NB4 (cell line): Measurements from ENCODE around the gene ANO9.
"Not testable (repeated sequence)": the region's sequence is repeated elsewhere in the genome, so short reads cannot be mapped to it uniquely, and the experiment has no call there.

Experiments
- DNase-seq: peaks from one replicate; pipeline ENCODE4 v3.0.0; 2010; ENCODE audit warnings: low read depth
- H3K4me3 ChIP-seq: one replicate; pipeline ENCODE4 v1.5.1; 2011; ENCODE audit warnings: mild to moderate bottlenecking, low read depth, low read length, moderate library complexity
- MYC ChIP-seq: IDR thresholded peaks from 2 replicates; pipeline ENCODE4 v1.6.1; 2011; ENCODE audit warnings: low read depth, low read length
- POLR2A ChIP-seq: IDR thresholded peaks from 2 replicates; pipeline ENCODE4 v1.6.1; 2011; ENCODE audit warnings: mild to moderate bottlenecking; ENCODE audit not compliant: insufficient read length; ENCODE audit errors: extremely low read depth
- TF ChIP-seq, protein P1 (sequence below): IDR thresholded peaks from one replicate; pipeline ENCODE4 v1.5.1; 2012; ENCODE audit warnings: low read depth, low read length
- TF ChIP-seq, protein P2 (sequence below): IDR thresholded peaks from 2 replicates; pipeline ENCODE4 v1.6.1; 2011; ENCODE audit warnings: low read depth, low read length

ANO9 gene

DNA sequence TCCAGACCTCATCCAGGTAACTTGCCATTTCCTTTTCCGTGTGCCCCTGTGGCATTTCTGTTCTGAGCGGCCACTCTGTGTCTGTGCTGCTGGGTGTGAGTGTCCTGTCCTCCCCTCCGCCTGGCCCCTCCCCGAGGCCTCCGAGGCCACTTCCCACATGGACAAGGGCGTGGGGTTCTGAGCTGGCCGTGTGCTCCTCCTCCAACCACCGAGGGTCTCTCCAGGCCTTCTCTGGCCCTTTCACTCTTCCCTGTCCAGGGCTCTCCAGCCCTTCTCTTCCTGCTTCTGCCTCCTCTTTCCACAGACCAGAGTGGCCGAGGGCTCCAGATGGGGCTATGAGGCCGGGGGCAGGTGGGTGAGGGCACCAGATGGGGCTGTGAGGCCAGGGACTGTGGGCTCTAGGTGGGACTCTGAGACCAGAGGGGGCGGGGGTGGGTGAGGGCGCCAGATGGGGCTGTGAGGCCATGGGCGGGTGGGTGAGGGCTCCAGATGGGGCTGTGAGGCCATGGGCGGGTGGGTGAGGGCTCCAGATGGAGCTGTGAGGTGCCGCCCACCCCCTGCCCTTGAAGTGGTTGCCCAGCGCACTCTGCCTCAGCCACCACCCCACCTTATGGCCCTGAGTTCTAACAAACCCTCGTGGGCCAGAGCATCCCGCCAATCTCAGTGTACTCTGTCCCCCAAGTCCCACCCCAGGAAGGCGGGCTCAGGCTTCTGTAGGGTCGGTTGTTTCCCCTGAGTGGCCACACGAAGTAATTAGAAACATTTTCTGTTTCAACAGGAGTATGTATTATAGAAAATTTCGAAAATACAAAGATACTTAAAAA lies 32.4 kb upstream of the ANO9 start:
- DNase-seq, result no peak
- no peak overlapping the region for H3K4me3 ChIP-seq
- TF ChIP-seq POLR2A, result no peak
- TF ChIP-seq, protein P1, sequence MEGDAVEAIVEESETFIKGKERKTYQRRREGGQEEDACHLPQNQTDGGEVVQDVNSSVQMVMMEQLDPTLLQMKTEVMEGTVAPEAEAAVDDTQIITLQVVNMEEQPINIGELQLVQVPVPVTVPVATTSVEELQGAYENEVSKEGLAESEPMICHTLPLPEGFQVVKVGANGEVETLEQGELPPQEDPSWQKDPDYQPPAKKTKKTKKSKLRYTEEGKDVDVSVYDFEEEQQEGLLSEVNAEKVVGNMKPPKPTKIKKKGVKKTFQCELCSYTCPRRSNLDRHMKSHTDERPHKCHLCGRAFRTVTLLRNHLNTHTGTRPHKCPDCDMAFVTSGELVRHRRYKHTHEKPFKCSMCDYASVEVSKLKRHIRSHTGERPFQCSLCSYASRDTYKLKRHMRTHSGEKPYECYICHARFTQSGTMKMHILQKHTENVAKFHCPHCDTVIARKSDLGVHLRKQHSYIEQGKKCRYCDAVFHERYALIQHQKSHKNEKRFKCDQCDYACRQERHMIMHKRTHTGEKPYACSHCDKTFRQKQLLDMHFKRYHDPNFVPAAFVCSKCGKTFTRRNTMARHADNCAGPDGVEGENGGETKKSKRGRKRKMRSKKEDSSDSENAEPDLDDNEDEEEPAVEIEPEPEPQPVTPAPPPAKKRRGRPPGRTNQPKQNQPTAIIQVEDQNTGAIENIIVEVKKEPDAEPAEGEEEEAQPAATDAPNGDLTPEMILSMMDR, result no peak
- no peak for TF ChIP-seq MYC
- TF ChIP-seq, protein P2, sequence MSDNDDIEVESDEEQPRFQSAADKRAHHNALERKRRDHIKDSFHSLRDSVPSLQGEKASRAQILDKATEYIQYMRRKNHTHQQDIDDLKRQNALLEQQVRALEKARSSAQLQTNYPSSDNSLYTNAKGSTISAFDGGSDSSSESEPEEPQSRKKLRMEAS, result no peak

DNA sequence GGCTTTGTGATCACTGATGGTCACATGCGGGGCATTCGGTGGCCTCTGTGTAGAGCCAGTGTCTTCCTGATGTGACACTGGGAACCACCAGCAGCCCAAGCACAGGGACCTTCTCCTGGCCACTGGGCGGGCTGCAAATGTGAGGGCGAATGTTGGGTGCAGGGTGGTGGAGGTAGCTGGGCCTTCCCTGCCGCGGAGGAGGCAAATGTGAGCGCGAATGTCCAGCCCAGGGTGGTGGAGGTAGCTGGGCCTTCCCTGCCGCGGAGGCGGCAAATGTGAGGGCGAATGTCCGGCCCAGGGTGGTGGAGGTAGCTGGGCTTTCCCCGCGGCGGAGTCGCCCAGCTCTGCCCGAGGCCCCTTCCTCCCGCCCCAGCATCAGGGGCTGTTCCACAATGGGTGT lies 31.6 kb upstream of the ANO9 start:
- TF ChIP-seq, protein P1, result no peak
- TF ChIP-seq MYC (no peak), POLR2A (no peak)
- TF ChIP-seq, protein P2, result no peak
- no peak overlapping the region for H3K4me3 ChIP-seq
- no peak for DNase-seq

DNA sequence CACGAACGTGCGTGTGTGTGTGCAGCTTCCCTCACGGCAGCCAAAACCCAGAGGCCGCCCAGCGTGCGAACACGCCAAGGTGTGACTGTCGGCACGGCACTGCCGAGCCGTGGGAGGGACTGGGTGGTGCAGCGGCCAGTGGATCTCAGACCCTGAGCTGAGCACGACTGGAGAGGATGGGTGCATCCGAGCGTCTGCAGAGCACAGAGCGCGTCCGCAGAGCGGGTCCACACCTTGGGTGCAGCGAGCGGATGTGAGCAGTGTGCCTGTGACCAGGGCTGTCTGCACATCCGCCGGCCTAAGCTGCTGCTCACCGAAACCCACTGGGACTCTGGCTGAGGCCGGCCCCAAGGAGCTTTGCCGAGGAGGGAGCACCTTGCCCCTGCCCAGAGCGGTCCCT lies 31.0 kb upstream of the ANO9 start:
- H3K4me3 ChIP-seq, result no peak overlapping the region
- TF ChIP-seq POLR2A, result no peak
- DNase-seq, result no peak

DNA sequence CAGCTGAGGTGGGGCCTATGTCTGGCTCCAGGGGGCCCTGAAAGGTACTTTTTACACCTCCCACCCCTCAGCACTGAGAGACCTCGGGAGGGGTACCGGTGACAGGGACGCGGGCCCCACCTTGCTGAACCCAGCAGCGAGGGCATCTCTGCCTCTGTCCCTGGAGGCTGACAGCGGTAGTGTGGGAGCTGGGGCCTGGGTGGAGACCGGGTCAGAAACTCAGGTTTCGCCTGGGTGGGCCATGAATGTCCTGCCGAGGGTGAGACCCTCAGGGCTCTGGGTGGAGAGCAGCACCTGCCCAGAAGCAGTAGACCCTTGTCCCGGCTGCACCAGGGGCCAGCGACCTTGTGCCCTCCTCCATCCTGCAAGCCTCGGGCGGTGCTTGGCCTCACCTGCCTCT lies 30.5 kb upstream of the ANO9 start:
- TF ChIP-seq, protein P1, result no peak
- TF ChIP-seq POLR2A (no peak), MYC (no peak)
- TF ChIP-seq, protein P2, result no peak
- H3K4me3 ChIP-seq, result no peak overlapping the region
- no peak for DNase-seq

DNA sequence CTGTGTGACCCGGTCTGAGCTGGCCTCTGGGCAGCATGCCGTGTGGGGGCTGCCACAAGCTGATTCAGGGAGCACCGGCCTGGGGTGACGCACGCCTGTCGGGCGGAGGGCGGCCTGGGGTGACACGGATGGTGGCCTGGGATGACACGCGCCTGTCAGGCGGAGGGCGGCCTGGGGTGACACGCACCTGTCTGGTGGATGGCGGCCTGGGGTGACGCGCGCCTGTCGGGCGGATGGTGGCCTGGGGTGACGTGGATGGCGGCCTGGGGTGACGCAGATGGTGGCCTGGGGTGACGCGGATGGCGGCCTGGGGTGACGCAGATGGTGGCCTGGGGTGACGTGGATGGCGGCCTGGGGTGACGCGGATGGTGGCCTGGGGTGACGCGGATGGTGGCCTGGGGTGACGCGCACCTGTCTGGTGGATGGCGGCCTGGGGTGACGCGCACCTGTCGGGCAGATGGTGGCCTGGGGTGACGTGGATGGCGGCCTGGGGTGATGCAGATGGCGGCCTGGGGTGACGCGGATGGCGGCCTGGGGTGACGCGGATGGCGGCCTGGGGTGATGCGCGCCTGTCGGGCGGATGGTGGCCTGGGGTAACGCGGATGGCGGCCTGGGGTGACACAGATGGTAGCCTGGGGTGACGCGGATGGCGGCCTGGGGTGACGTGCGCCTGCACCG lies 29.8 kb upstream of the ANO9 start:
- no peak overlapping the region for H3K4me3 ChIP-seq
- no peak for TF ChIP-seq MYC
- DNase-seq, result no peak

DNA sequence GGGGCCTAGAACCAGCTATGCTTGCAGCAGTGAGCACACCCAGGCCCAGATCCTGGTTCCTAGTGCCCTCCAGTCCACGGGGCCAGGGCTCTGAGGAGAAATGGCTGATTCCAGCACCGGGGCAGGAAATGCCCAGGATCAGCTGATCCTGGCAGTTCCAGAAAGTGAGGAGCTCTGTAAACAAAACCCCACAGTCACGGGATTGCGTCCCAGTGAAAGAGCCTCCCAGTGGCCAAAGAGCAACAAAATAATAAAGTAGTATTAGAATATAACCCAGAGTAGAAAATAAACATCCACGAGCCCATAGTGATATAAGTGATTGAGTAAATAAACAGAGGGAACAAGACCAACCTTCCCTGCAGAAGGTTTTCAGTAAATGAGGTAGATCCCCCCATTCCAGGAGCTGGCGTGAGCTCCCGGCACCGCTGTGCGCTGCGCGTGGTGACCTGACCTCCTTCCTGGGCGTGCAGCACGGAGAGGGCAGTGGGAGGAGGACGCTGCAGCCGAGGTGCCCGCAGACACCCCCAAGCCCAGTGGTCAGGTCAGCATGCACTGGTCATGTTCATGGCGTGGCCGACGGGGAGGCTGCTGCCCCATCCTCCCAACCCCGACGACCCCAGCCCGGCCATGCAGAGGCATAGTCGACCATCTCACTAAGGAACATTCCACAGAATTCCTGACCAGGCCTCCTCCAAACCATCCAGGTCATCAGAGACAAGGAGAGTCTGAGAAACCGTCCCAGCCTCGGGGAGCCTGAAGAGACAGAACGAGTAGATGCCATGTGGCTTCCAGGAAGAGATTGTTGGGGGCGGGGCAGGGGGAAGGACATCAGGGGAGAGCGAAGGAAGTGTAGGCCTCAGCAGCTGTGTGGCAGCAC lies 28.1 kb upstream of the ANO9 start:
- no peak overlapping the region for H3K4me3 ChIP-seq
- DNase-seq, result no peak
- TF ChIP-seq MYC (no peak), POLR2A (no peak)
- TF ChIP-seq, protein P1, result no peak
- TF ChIP-seq, protein P2, result no peak

DNA sequence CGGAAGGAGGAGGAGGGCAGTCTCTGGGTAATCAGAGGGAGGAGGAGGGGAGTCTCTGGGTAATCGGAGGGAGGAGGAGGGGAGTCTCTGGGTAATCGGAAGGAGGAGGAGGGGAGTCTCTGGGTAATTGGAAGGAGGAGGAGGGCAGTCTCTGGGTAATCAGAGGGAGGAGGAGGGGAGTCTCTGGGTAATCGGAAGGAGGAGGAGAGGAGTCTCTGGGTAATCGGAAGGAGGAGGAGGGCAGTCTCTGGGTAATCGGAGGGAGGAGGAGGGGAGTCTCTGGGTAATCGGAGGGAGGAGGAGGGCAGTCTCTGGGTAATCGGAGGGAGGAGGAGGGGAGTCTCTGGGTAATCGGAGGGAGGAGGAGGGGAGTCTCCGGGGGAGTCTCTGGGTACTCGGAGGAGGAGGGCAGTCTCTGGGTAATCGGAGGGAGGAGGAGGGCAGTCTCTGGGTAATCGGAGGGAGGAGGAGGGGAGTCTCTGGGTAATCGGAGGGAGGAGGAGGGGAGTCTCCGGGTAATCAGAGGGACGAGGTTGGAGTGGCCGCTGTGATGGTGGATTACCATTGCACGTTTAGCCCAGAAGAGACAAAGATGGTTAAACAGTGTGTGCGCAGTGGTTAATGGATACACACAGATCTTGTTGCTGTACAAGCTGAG lies 27.3 kb upstream of the ANO9 start:
- DNase-seq, H3K4me3 ChIP-seq: not testable (repeated sequence)
